Liver (tissue), 9 donors: ENCODE results near the gene TADA2A. TPM values are rescaled to one million over a fixed set of nuclear protein-coding genes. Genes with fewer than 3 reads are reported as not detected.
"Not testable (repeated sequence)": the region's sequence is repeated elsewhere in the genome, so short reads cannot be mapped to it uniquely, and the experiment has no call there.

Experiments used
- DNase-seq: peaks from one replicate; pipeline ENCODE4 v3.0.0-alpha.2; 2017; ENCODE audit warnings: low spot score
- H3K27ac ChIP-seq, 2 donors: one replicate each; pipeline ENCODE4 v1.7.0; 2013; ENCODE audit warnings: inconsistent platforms in 2 of 2, low read length in 2 of 2, control low read depth in 1 of 2, low read depth in 1 of 2, mild to moderate bottlenecking in 1 of 2
- H3K27me3 ChIP-seq, 4 donors: one replicate each; pipeline versions ENCODE4 v1.6.1 to v1.7.0; 2013; ENCODE audit warnings: low read length in 3 of 4, inconsistent platforms in 1 of 4, mild to moderate bottlenecking in 1 of 4, moderate library complexity in 1 of 4; ENCODE audit not compliant: control insufficient read depth in 4 of 4, insufficient read depth in 4 of 4
- H3K36me3 ChIP-seq, 4 donors: one replicate each; pipeline versions ENCODE4 v1.6.1 to v1.7.0; 2013; ENCODE audit warnings: low read length in 3 of 4, mild to moderate bottlenecking in 3 of 4, low read depth in 1 of 4, moderate library complexity in 1 of 4; ENCODE audit not compliant: control insufficient read depth in 4 of 4, insufficient read depth in 3 of 4
- H3K4me1 ChIP-seq, 4 donors: one replicate each; pipeline versions ENCODE4 v1.6.1 to v1.7.0; 2013; ENCODE audit warnings: low read length in 3 of 4, mild to moderate bottlenecking in 3 of 4, moderate library complexity in 1 of 4; ENCODE audit not compliant: control insufficient read depth in 4 of 4, insufficient read depth in 4 of 4
- H3K4me3 ChIP-seq, 3 donors: one replicate each; pipeline versions ENCODE4 v1.6.1 to v1.7.0; 2013; ENCODE audit warnings: low read length in 3 of 3, control low read depth in 1 of 3, low read depth in 1 of 3, mild to moderate bottlenecking in 1 of 3
- H3K9ac ChIP-seq, 2 donors: one replicate each; pipeline ENCODE4 v1.7.0; 2013; ENCODE audit warnings: low read length in 2 of 2, mild to moderate bottlenecking in 2 of 2, moderate library complexity in 2 of 2, control low read depth in 1 of 2, low read depth in 1 of 2
- H3K9me3 ChIP-seq, 4 donors: one replicate each; pipeline versions ENCODE4 v1.6.1 to v1.7.0; 2013; ENCODE audit warnings: low read length in 3 of 4; ENCODE audit not compliant: control insufficient read depth in 4 of 4
- CTCF ChIP-seq: fragments of 150-350 bp; IDR thresholded peaks from 2 replicates; pipeline ENCODE4 v1.5.1; 2017; ENCODE audit warnings: improper control_type of control experiment, low read depth, low read length; ENCODE audit not compliant: missing input control
- HNF4A ChIP-seq, 2 donors: conservative IDR thresholded peaks; 2 replicates each; pipeline ENCODE4 v1.6.1; 2016; ENCODE audit warnings: antibody characterized with exemption in 2 of 2, mild to moderate bottlenecking in 2 of 2
- MAX ChIP-seq: IDR thresholded peaks from 2 replicates; pipeline ENCODE4 v1.6.1; 2016; ENCODE audit warnings: antibody characterized with exemption
- NR2F2 ChIP-seq: IDR thresholded peaks from 2 replicates; pipeline ENCODE4 v1.6.1; 2016; ENCODE audit warnings: antibody characterized with exemption
- REST ChIP-seq: IDR thresholded peaks from 2 replicates; pipeline ENCODE4 v1.6.1; 2016; ENCODE audit warnings: antibody characterized with exemption, mild to moderate bottlenecking
- RXRA ChIP-seq, 2 donors: IDR thresholded peaks; 2 replicates each; pipeline ENCODE4 v1.6.1; 2017 to 2018; ENCODE audit warnings: antibody characterized with exemption in 2 of 2, mild to moderate bottlenecking in 1 of 2
- SP1 ChIP-seq: IDR thresholded peaks from 2 replicates; pipeline ENCODE4 v1.6.1; 2018; ENCODE audit warnings: antibody characterized with exemption, mild to moderate bottlenecking
- TAF1 ChIP-seq: conservative IDR thresholded peaks from 2 replicates; pipeline ENCODE4 v1.6.1; 2016; ENCODE audit warnings: antibody characterized with exemption, mild to moderate bottlenecking
- WGBS: extraction: QIAGEN DNeasy Blood & Tissue Kit; methylation state at CpG from one replicate; pipeline ENCODE4 v1.1.7; 2013; 5-methylcytosine and 5-hydroxymethylcytosine counted together
- polyA plus RNA-seq, 2 donors: library from polyadenylated mRNA; stranded (reverse) in 1 of 2; unstranded in 1 of 2; fragments of 200-250 nt in 1 of 2; fragments of >200 nt in 1 of 2; fragmentation: Nextera tagmentation in 1 of 2; extraction: Ambion mirVana in 1 of 2; gene quantifications; one replicate each; pipeline versions ENCODE4 v1.2.1 to v1.2.3, GENCODE V29; 2013 to 2015
- total RNA-seq, 2 donors: library from RNA; depleted of rRNA; stranded (reverse); fragments of >200 nt; gene quantifications; one replicate each; pipeline ENCODE4 v1.2.3, GENCODE V29; 2014
- donor health status: healthy.
- donor health status: healthy.
- donor health status: healthy.
- donor health status: healthy.
- donor health status: healthy.

TADA2A gene
- total and polyA plus RNA-seq, 4 donors, result 2.8 to 13.4 (median 8.2) TPM

- peaks cover 0 to 6% (median 1%) of the 10 kb centered on the region in 4 donors for H3K36me3 ChIP-seq
- H3K27ac ChIP-seq, result peak overlapping the region; percentile 95 to 98
- peaks cover 0 to 10% (median 3%) of the 10 kb centered on the region in 4 donors for H3K4me1 ChIP-seq
- WGBS, result 1% methylated on average over 21 of the region's 21 CpGs
- peak overlapping the region; percentile 83 to 91 (median 87) for H3K4me3 ChIP-seq
- TF ChIP-seq TAF1, result peak; percentile 20
- peak; percentile 22 for TF ChIP-seq MAX
- no peak for TF ChIP-seq CTCF
- peak; percentile 48 for TF ChIP-seq REST
- TF ChIP-seq SP1, result no peak
- no peak for TF ChIP-seq RXRA (IDR thresholded peaks at IDR 0.05)
- no peak for TF ChIP-seq HNF4A (conservative IDR thresholded peaks at IDR 0.05)
- peak overlapping the region; percentile 93 to 96 for H3K9ac ChIP-seq
- H3K27me3 ChIP-seq, result no peaks in the 10 kb centered on the region
- DNase-seq, result no peak
- H3K9me3 ChIP-seq, result no peaks in the 10 kb centered on the region
Observed at GRCh38 chr17:37405955-37406634, 591 bp upstream of the TADA2A start.

- not testable (repeated sequence) for DNase-seq, H3K27ac ChIP-seq
Observed at GRCh38 chr17:37408145-37408479, 1.4 kb downstream of the TADA2A start.

GRCh38 chr17:37410357-37410756 is 3.7 kb downstream of the TADA2A start:
- 95% methylated on average over 3 of the region's 3 CpGs for WGBS
- TF ChIP-seq RXRA (IDR thresholded peaks at IDR 0.05) (no peak), NR2F2 (no peak)
- no peaks in the 10 kb centered on the region for H3K27me3 ChIP-seq
- H3K9me3 ChIP-seq, result no peaks in the 10 kb centered on the region
- peaks cover 0 to 9% (median 3%) of the 10 kb centered on the region in 4 donors for H3K4me1 ChIP-seq
- no peak overlapping the region for H3K27ac ChIP-seq
- H3K9ac ChIP-seq, result no peak overlapping the region
- DNase-seq, result no peak
- peaks cover 6 to 21% (median 11%) of the 10 kb centered on the region in 4 donors for H3K36me3 ChIP-seq
- H3K4me3 ChIP-seq, result no peak overlapping the region

More at GRCh38 chr17:37408145-37408479, 1.4 kb downstream of the TADA2A start:
- not testable (repeated sequence) for H3K4me3 ChIP-seq, H3K9me3 ChIP-seq, H3K27me3 ChIP-seq, H3K9ac ChIP-seq, H3K4me1 ChIP-seq
- peaks cover 4 to 16% (median 6%) of the 10 kb centered on the region in 4 donors for H3K36me3 ChIP-seq
- WGBS, result 95% methylated on average over 13 of the region's 13 CpGs
